GM23338 (cell line): Measurements from ENCODE around the gene AMPH. TPM values are rescaled to one million over a fixed set of nuclear protein-coding genes. Genes with fewer than 3 reads are reported as not detected.

Experiments
- ATAC-seq: fragments of 200-7000 bp; cut with Tn5 transposase; 3 replicates; pipeline ENCODE4 v1.9.1; 2020
- DNase-seq: peaks from one replicate; pipeline ENCODE4 v3.0.0-alpha.2; 2015; ENCODE audit warnings: low spot score
- H2AFZ ChIP-seq: fragments of 200-600 bp; sonication (generic); 2 replicates; pipeline ENCODE4 v1.8.0; 2016; ENCODE audit warnings: antibody characterized with exemption, mild to moderate bottlenecking, moderate library complexity
- H3F3A ChIP-seq: fragments of 200-600 bp; sonication (generic); replicated peaks from 2 replicates; pipeline ENCODE4 v1.8.0; 2017; ENCODE audit warnings: antibody characterized with exemption, mixed run types, low read depth
- H3K27ac ChIP-seq: fragments of 200-600 bp; sonication (generic); 2 replicates; pipeline ENCODE4 v1.6.1; 2016; ENCODE audit warnings: low read depth
- H3K27me3 ChIP-seq: fragments of 200-600 bp; sonication (generic); 2 replicates; pipeline ENCODE4 v1.8.0; 2016; ENCODE audit warnings: mild to moderate bottlenecking, mixed run types, moderate library complexity; ENCODE audit not compliant: insufficient read depth
- H3K36me3 ChIP-seq: fragments of 200-600 bp; sonication (generic); 2 replicates; pipeline ENCODE4 v1.8.0; 2016; ENCODE audit warnings: mild to moderate bottlenecking; ENCODE audit not compliant: insufficient read depth
- H3K4me1 ChIP-seq: fragments of 200-600 bp; sonication (generic); 2 replicates; pipeline ENCODE4 v1.8.0; 2016; ENCODE audit warnings: mild to moderate bottlenecking, moderate library complexity; ENCODE audit not compliant: insufficient read depth
- H3K4me2 ChIP-seq: fragments of 200-600 bp; sonication (generic); 2 replicates; pipeline ENCODE4 v1.7.1; 2017; ENCODE audit warnings: mixed run types
- H3K4me3 ChIP-seq: fragments of 200-600 bp; sonication (generic); 2 replicates; pipeline ENCODE4 v1.6.1; 2016; ENCODE audit warnings: mixed run types
- H3K79me2 ChIP-seq: fragments of 200-600 bp; sonication (generic); replicated peaks from 2 replicates; pipeline ENCODE4 v1.8.0; 2017; ENCODE audit warnings: mild to moderate bottlenecking; ENCODE audit not compliant: insufficient read depth
- H3K9me2 ChIP-seq: fragments of 200-600 bp; sonication (generic); 2 replicates; pipeline ENCODE4 v1.8.0; 2017; ENCODE audit not compliant: insufficient read depth
- H4K20me1 ChIP-seq: fragments of 200-600 bp; sonication (generic); replicated peaks from 2 replicates; pipeline ENCODE4 v1.8.0; 2017; ENCODE audit warnings: mild to moderate bottlenecking; ENCODE audit not compliant: insufficient read depth
- H3K27ac Mint-ChIP-seq: 2 replicates; pipeline ENCODE4 v1.8.0; 2020; ENCODE audit warnings: inconsistent platforms, mild to moderate bottlenecking, moderate library complexity, mixed read lengths
- H3K27me3 Mint-ChIP-seq: 3 replicates; pipeline ENCODE4 v1.8.0; 2022; ENCODE audit warnings: low read depth, mild to moderate bottlenecking, moderate library complexity, mixed read lengths, inconsistent platforms; ENCODE audit not compliant: insufficient read depth, poor library complexity
- H3K36me3 Mint-ChIP-seq: 3 replicates; pipeline ENCODE4 v1.8.0; 2021; ENCODE audit warnings: low read depth, mild to moderate bottlenecking, inconsistent platforms, moderate library complexity, mixed read lengths
- H3K4me1 Mint-ChIP-seq: 3 replicates; pipeline ENCODE4 v1.8.0; 2020; ENCODE audit warnings: mild to moderate bottlenecking, inconsistent platforms, mixed read lengths
- H3K4me3 Mint-ChIP-seq: 3 replicates; pipeline ENCODE4 v1.8.0; 2021; ENCODE audit warnings: moderate library complexity, mild to moderate bottlenecking, inconsistent platforms, mixed read lengths
- H3K9me3 Mint-ChIP-seq: 3 replicates; pipeline ENCODE4 v1.8.0; 2020; ENCODE audit warnings: moderate library complexity, mild to moderate bottlenecking, inconsistent platforms, mixed read lengths
- CREB1 ChIP-seq: fragments of 250-450 bp; sonication (Bioruptor Pico); IDR thresholded peaks from 2 replicates; pipeline ENCODE4 v1.5.0; 2020; ENCODE audit warnings: low read depth, mild to moderate bottlenecking, moderate library complexity
- EZH2 ChIP-seq: fragments of 200-600 bp; sonication (generic); IDR thresholded peaks from one replicate; pipeline ENCODE4 v1.8.0; 2017; ENCODE audit warnings: antibody characterized with exemption, mild to moderate bottlenecking, low read depth; ENCODE audit not compliant: unreplicated experiment
- EZH2phosphoT487 ChIP-seq: fragments of 200-600 bp; sonication (generic); IDR thresholded peaks from one replicate; pipeline ENCODE4 v1.8.1; 2018; ENCODE audit warnings: antibody characterized with exemption; ENCODE audit not compliant: unreplicated experiment
- JUNB ChIP-seq: IDR thresholded peaks from one replicate; pipeline ENCODE4 v1.6.1; 2016; ENCODE audit warnings: antibody characterized with exemption; ENCODE audit not compliant: unreplicated experiment
- NANOG ChIP-seq: IDR thresholded peaks from 2 replicates; pipeline ENCODE4 v1.6.1; 2016; ENCODE audit warnings: antibody characterized with exemption, borderline replicate concordance
- POLR2AphosphoS5 ChIP-seq: IDR thresholded peaks from 2 replicates; pipeline ENCODE4 v1.6.1; 2016; ENCODE audit warnings: antibody characterized with exemption, low read depth
- STAT1 ChIP-seq: IDR thresholded peaks from one replicate; pipeline ENCODE4 v1.6.1; 2016; ENCODE audit warnings: antibody characterized with exemption; ENCODE audit not compliant: unreplicated experiment
- ZNF114 ChIP-seq: fragments of 250-450 bp; sonication (Bioruptor Pico); IDR thresholded peaks from 2 replicates; pipeline ENCODE4 v1.5.0; 2020; ENCODE audit warnings: mild to moderate bottlenecking, moderate library complexity
- ZNF331 ChIP-seq: fragments of 250-450 bp; sonication (Bioruptor Pico); IDR thresholded peaks from 2 replicates; pipeline ENCODE4 v1.5.0; 2020; ENCODE audit warnings: low read depth, mild to moderate bottlenecking, moderate library complexity
- polyA plus RNA-seq: library from polyadenylated mRNA; unstranded; fragments of >200 nt; fragmentation: Nextera tagmentation; extraction: Ambion mirVana; gene quantifications from 2 replicates; pipeline ENCODE4 v1.2.1, GENCODE V29; 2016
- total RNA-seq: library from RNA; depleted of rRNA; stranded (reverse); fragments of >200 nt; shearing (Covaris generic); gene quantifications from 2 replicates; pipeline ENCODE4 v1.2.3, GENCODE V29; 2014
- TF ChIP-seq, protein P1 (sequence below), 2 experiments: fragments of 200-600 bp in 1 of 2; sonication (generic) in 1 of 2; conservative IDR thresholded peaks; 2 replicates each; pipeline versions ENCODE4 v1.5.1 to v1.6.1; 2016 to 2017; ENCODE audit warnings: antibody characterized with exemption in 2 of 2, low read depth in 2 of 2, mild to moderate bottlenecking in 2 of 2, moderate library complexity in 1 of 2
- TF ChIP-seq, protein P2 (sequence below): fragments of 250-450 bp; sonication (Bioruptor Pico); IDR thresholded peaks from 2 replicates; pipeline ENCODE4 v1.5.0; 2020; ENCODE audit warnings: mild to moderate bottlenecking, moderate library complexity
- TF ChIP-seq, protein P3 (sequence below): IDR thresholded peaks from 2 replicates; pipeline ENCODE4 v1.6.1; 2016; ENCODE audit warnings: antibody characterized with exemption
- TF ChIP-seq, protein P4 (sequence below): IDR thresholded peaks from one replicate; pipeline ENCODE4 v1.6.1; 2018; ENCODE audit warnings: antibody characterized with exemption; ENCODE audit not compliant: unreplicated experiment

The AMPH gene
- total and polyA plus RNA-seq, 2 experiments from 2014 or later, result 4.8 to 10.2 TPM

DNA sequence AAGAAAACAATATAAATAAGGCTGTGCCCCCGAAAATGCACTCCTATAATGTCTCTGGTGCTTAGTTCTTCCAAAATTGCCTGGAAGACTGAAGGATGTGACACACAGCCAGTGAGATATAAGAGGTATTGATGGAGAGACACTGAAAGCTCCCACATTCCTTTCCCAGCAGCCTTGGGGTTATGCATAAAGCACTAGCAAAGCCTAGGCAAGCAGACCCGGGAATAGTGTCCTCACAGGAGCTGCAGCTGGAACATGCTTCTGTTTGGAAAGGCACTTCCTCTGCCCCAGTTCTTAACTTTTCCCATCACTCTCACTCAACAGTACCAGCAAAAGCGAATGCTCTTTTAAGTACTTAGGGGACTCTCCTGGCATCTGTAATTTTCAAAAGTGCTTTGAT lies 178.0 kb downstream of the AMPH start:
- Histone ChIP-seq H3K4me2 (no peak overlapping the region), H2AFZ (no peak overlapping the region), H3K4me1 (no peaks in the 10 kb centered on the region), H3K27me3 (no peaks in the 10 kb centered on the region), H3K79me2 (no peaks in the 10 kb centered on the region), H3F3A (no peaks in the 10 kb centered on the region), H3K36me3 (no peaks in the 10 kb centered on the region), H3K27ac (no peak overlapping the region), H3K4me3 (no peak overlapping the region), H3K9me2 (no peaks in the 10 kb centered on the region; the same call in 1 of the 2 replicates), H4K20me1 (no peaks in the 10 kb centered on the region)
- Mint-ChIP-seq H3K27ac (no peak overlapping the region), H3K4me1 (peaks cover 11% of the 10 kb centered on the region; the same call in 2 of the 3 replicates), H3K27me3 (no peaks in the 10 kb centered on the region), H3K9me3 (no peaks in the 10 kb centered on the region), H3K36me3 (no peaks in the 10 kb centered on the region), H3K4me3 (no peak overlapping the region)
- ATAC-seq (peak; percentile 85), DNase-seq (peak; percentile 64)
- TF ChIP-seq, protein P1, sequence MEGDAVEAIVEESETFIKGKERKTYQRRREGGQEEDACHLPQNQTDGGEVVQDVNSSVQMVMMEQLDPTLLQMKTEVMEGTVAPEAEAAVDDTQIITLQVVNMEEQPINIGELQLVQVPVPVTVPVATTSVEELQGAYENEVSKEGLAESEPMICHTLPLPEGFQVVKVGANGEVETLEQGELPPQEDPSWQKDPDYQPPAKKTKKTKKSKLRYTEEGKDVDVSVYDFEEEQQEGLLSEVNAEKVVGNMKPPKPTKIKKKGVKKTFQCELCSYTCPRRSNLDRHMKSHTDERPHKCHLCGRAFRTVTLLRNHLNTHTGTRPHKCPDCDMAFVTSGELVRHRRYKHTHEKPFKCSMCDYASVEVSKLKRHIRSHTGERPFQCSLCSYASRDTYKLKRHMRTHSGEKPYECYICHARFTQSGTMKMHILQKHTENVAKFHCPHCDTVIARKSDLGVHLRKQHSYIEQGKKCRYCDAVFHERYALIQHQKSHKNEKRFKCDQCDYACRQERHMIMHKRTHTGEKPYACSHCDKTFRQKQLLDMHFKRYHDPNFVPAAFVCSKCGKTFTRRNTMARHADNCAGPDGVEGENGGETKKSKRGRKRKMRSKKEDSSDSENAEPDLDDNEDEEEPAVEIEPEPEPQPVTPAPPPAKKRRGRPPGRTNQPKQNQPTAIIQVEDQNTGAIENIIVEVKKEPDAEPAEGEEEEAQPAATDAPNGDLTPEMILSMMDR (conservative IDR thresholded peaks at IDR 0.05; ENCODE audit: low read depth in 2 of 2), result no peak
- TF ChIP-seq CREB1 (CRISPR knock-in tag) (no peak), STAT1 (no peak), ZNF331 (CRISPR knock-in tag) (no peak), EZH2phosphoT487 (no peak), ZNF114 (CRISPR knock-in tag) (no peak), EZH2 (no peak), JUNB (no peak), NANOG (no peak), POLR2AphosphoS5 (no peak)
- TF ChIP-seq, protein P2, sequence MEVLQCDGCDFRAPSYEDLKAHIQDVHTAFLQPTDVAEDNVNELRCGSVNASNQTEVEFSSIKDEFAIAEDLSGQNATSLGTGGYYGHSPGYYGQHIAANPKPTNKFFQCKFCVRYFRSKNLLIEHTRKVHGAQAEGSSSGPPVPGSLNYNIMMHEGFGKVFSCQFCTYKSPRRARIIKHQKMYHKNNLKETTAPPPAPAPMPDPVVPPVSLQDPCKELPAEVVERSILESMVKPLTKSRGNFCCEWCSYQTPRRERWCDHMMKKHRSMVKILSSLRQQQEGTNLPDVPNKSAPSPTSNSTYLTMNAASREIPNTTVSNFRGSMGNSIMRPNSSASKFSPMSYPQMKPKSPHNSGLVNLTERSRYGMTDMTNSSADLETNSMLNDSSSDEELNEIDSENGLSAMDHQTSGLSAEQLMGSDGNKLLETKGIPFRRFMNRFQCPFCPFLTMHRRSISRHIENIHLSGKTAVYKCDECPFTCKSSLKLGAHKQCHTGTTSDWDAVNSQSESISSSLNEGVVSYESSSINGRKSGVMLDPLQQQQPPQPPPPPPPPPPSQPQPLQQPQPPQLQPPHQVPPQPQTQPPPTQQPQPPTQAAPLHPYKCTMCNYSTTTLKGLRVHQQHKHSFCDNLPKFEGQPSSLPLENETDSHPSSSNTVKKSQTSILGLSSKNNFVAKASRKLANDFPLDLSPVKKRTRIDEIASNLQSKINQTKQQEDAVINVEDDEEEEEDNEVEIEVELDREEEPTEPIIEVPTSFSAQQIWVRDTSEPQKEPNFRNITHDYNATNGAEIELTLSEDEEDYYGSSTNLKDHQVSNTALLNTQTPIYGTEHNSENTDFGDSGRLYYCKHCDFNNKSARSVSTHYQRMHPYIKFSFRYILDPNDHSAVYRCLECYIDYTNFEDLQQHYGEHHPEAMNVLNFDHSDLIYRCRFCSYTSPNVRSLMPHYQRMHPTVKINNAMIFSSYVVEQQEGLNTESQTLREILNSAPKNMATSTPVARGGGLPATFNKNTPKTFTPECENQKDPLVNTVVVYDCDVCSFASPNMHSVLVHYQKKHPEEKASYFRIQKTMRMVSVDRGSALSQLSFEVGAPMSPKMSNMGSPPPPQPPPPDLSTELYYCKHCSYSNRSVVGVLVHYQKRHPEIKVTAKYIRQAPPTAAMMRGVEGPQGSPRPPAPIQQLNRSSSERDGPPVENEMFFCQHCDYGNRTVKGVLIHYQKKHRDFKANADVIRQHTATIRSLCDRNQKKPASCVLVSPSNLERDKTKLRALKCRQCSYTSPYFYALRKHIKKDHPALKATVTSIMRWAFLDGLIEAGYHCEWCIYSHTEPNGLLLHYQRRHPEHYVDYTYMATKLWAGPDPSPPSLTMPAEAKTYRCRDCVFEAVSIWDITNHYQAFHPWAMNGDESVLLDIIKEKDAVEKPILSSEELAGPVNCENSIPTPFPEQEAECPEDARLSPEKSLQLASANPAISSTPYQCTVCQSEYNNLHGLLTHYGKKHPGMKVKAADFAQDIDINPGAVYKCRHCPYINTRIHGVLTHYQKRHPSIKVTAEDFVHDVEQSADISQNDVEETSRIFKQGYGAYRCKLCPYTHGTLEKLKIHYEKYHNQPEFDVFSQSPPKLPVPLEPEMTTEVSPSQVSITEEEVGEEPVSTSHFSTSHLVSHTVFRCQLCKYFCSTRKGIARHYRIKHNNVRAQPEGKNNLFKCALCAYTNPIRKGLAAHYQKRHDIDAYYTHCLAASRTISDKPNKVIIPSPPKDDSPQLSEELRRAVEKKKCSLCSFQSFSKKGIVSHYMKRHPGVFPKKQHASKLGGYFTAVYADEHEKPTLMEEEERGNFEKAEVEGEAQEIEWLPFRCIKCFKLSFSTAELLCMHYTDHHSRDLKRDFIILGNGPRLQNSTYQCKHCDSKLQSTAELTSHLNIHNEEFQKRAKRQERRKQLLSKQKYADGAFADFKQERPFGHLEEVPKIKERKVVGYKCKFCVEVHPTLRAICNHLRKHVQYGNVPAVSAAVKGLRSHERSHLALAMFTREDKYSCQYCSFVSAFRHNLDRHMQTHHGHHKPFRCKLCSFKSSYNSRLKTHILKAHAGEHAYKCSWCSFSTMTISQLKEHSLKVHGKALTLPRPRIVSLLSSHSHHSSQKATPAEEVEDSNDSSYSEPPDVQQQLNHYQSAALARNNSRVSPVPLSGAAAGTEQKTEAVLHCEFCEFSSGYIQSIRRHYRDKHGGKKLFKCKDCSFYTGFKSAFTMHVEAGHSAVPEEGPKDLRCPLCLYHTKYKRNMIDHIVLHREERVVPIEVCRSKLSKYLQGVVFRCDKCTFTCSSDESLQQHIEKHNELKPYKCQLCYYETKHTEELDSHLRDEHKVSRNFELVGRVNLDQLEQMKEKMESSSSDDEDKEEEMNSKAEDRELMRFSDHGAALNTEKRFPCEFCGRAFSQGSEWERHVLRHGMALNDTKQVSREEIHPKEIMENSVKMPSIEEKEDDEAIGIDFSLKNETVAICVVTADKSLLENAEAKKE (CRISPR knock-in tag), result no peak
- TF ChIP-seq, protein P3, sequence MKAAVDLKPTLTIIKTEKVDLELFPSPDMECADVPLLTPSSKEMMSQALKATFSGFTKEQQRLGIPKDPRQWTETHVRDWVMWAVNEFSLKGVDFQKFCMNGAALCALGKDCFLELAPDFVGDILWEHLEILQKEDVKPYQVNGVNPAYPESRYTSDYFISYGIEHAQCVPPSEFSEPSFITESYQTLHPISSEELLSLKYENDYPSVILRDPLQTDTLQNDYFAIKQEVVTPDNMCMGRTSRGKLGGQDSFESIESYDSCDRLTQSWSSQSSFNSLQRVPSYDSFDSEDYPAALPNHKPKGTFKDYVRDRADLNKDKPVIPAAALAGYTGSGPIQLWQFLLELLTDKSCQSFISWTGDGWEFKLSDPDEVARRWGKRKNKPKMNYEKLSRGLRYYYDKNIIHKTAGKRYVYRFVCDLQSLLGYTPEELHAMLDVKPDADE, result no peak
- TF ChIP-seq, protein P4, sequence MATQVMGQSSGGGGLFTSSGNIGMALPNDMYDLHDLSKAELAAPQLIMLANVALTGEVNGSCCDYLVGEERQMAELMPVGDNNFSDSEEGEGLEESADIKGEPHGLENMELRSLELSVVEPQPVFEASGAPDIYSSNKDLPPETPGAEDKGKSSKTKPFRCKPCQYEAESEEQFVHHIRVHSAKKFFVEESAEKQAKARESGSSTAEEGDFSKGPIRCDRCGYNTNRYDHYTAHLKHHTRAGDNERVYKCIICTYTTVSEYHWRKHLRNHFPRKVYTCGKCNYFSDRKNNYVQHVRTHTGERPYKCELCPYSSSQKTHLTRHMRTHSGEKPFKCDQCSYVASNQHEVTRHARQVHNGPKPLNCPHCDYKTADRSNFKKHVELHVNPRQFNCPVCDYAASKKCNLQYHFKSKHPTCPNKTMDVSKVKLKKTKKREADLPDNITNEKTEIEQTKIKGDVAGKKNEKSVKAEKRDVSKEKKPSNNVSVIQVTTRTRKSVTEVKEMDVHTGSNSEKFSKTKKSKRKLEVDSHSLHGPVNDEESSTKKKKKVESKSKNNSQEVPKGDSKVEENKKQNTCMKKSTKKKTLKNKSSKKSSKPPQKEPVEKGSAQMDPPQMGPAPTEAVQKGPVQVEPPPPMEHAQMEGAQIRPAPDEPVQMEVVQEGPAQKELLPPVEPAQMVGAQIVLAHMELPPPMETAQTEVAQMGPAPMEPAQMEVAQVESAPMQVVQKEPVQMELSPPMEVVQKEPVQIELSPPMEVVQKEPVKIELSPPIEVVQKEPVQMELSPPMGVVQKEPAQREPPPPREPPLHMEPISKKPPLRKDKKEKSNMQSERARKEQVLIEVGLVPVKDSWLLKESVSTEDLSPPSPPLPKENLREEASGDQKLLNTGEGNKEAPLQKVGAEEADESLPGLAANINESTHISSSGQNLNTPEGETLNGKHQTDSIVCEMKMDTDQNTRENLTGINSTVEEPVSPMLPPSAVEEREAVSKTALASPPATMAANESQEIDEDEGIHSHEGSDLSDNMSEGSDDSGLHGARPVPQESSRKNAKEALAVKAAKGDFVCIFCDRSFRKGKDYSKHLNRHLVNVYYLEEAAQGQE, result no peak
